ENCODE measurements around the gene OR13H1. TPM values are rescaled to one million over a fixed set of nuclear protein-coding genes. Genes with fewer than 3 reads are reported as not detected.
A peak's percentile ranks its signal among the peaks of the same experiment; 100 is the strongest.

Gene OR13H1
- 0.28 TPM in 1 of 2 replicates, not detected in the other for total RNA-seq (2011; cell fraction: chromatin; rRNA removed; ENCODE audit: low replicate concordance)
- not detected in 2 replicates for total RNA-seq (2011; cell fraction: nucleolus; rRNA removed)
- not detected in 2 replicates for total RNA-seq (2011; cell fraction: nucleoplasm; rRNA removed)
- not detected in 2 replicates for total RNA-seq (2014; rRNA removed)
- total RNA-seq (2014; rRNA removed; fragmentation: Illumina TruSeq; extraction: Trizol) = not detected in 2 replicates
- total RNA-seq (2015; rRNA removed; fragmentation: Illumina TruSeq; extraction: Trizol) = not detected in 2 replicates
- total RNA-seq (2021) = not detected in 2 replicates
- not detected in 2 replicates for polyA plus RNA-seq (2011; rRNA removed)
- polyA plus RNA-seq (2011; cell fraction: cytosol; rRNA removed) = not detected in 2 replicates
- not detected in 2 replicates for polyA plus RNA-seq (2011; cell fraction: nucleus; rRNA removed)
- polyA plus RNA-seq (2012) = 0.12 TPM in 1 of 2 replicates, not detected in the other
- polyA plus RNA-seq (2014; fragmentation: Illumina TruSeq; extraction: Trizol) = not detected in 2 replicates
- not detected for polyA plus RNA-seq (2014; fragmentation: Nextera tagmentation; extraction: Ambion mirVana)
- not detected in 2 replicates for polyA plus RNA-seq (2014; rRNA removed)
- polyA minus RNA-seq (2011; rRNA and poly(A)+ RNA removed) = not detected in 2 replicates
- polyA minus RNA-seq (2011; cell fraction: cytosol; rRNA and poly(A)+ RNA removed) = not detected in 2 replicates
- polyA minus RNA-seq (2011; cell fraction: nucleus; rRNA and poly(A)+ RNA removed) = not detected in 2 replicates
- not detected for Bru-seq, nascent RNA
- BruChase-seq, experiment 1, labeled RNA remaining after a 2-hour chase = percentile 15 among the genes with signal in this experiment
- BruChase-seq, experiment 2, labeled RNA remaining after a 6-hour chase = not detected
- long read RNA-seq, experiment 1 = 0 reads
- long read RNA-seq, experiment 2 = 0 reads
- long read RNA-seq, experiment 3 = 0 reads

GRCh38 chrX:131543774-131544173 lies at the start of gene OR13H1:
TSS of gene OR13H1 (plus strand) at chrX:131544074. CDS start at chrX:131544074, 0 bp downstream.
- no peak within 1 kb of the TSS for H2AFZ ChIP-seq (ENCODE audit: low read depth, low read length)
- no peaks in the 10 kb centered on the region for H3K4me1 ChIP-seq (replicated peaks in 1 of 2; ENCODE audit: control insufficient read depth in 2 of 2, insufficient read depth in 2 of 2, low read length in 2 of 2)
- no peaks in the 10 kb centered on the region for H3K9me1 ChIP-seq (ENCODE audit: control insufficient read depth, insufficient read depth, low read length)
- no peaks in the 10 kb centered on the region for H3K36me3 ChIP-seq (ENCODE audit: control insufficient read depth, insufficient read depth, low read length)
- no peaks in the 10 kb centered on the region for H3K9me3 ChIP-seq (replicated peaks; ENCODE audit: control insufficient read depth, insufficient read depth, low read depth, low read length)
- peaks cover 3% of the 10 kb centered on the region; the same call in 1 of the 3 replicates for H3K79me2 ChIP-seq (ENCODE audit: control insufficient read depth, insufficient read depth, low read length)
- FAIRE-seq = no peak
- no peak within 1 kb of the TSS for H3K4me3 ChIP-seq
- ChIA-PET POLR2A (interaction anchor here (0.6 kb wide), 1 partner anchor 12 kb away, joined by 3 read pairs; no protein-coding TSS in a partner anchor), CTCF (ENCODE audit: low intra/inter-chr PET ratio) (no interaction called here)
- no peak within 1 kb of the TSS for H3K4me2 ChIP-seq (ENCODE audit: insufficient read depth, low read length)
- WGBS (ENCODE audit: insufficient coverage, low coverage, missing lambda C conversion rate) = 0% methylated on average over 1 of the region's 1 CpG
- H3K27me3 ChIP-seq (ENCODE audit: control insufficient read depth in 2 of 2, insufficient read depth in 2 of 2, low read length in 2 of 2) = no peaks in the 10 kb centered on the region
- no peaks in the 10 kb centered on the region for H4K20me1 ChIP-seq (replicated peaks; ENCODE audit: control insufficient read depth, insufficient read depth, low read length)
- in situ Hi-C loops (cut with MboI) = no loop called here
- BruUV-seq (replicated peaks) = no TSS peak
- H3K9ac ChIP-seq (ENCODE audit: insufficient read depth in 1 of 2, low read depth in 2 of 2, low read length in 2 of 2) = no peak within 1 kb of the TSS
- no peak for DNase-seq (ENCODE audit: extremely low read depth in 1 of 4, low spot score in 3 of 4)
- H3K27ac ChIP-seq (ENCODE audit: extremely low read depth, low read depth, low read length) = no peak within 1 kb of the TSS
- ATAC-seq = no peak
- intact Hi-C loops (cut with micrococcal nuclease) = no loop called here
- TF ChIP-seq DEAF1 (CRISPR knock-in tag; IDR thresholded peaks at IDR 0.05) (no peak), SPI1 (IDR thresholded peaks at IDR 0.05; ENCODE audit: borderline replicate concordance, low read depth, low read length) (no peak), U2AF2 (optimal IDR thresholded peaks at IDR 0.05; ENCODE audit: low read depth, low read length) (no peak), ELK1 (CRISPR knock-in tag; IDR thresholded peaks at IDR 0.05) (no peak), CREB5 (CRISPR knock-in tag; IDR thresholded peaks at IDR 0.05) (no peak), JUNB (CRISPR knock-in tag; conservative IDR thresholded peaks at IDR 0.05) (no peak), ZNF707 (CRISPR knock-in tag; conservative IDR thresholded peaks at IDR 0.05) (no peak), NBN (IDR thresholded peaks at IDR 0.05; ENCODE audit: low read depth) (no peak), ZNF717 (CRISPR knock-in tag; IDR thresholded peaks at IDR 0.05) (no peak), ZHX1 (conservative IDR thresholded peaks at IDR 0.05; ENCODE audit: low read length) (no peak), TAF1 (IDR thresholded peaks at IDR 0.05; ENCODE audit: control insufficient read depth, extremely low read depth, insufficient read depth, low read length, severe bottlenecking) (no peak), BRCA1 (IDR thresholded peaks at IDR 0.05) (no peak), BRCA1 (CRISPR knock-in tag; IDR thresholded peaks at IDR 0.05) (no peak)

Data from K562 (cell line).